Stimulated activated effector memory CD8-positive, alpha-beta T cell treated with anti-CD3 and anti-CD28 coated beads, Interleukin-12 subunit alpha, Interleukin-12 subunit beta, amount 100 ng/mL, for 72 hours (primary cell): ENCODE data around the gene TCP11.

Experiments
- ATAC-seq: fragments of 150-1000 bp; cut with Tn5 transposase; 2 replicates; pipeline ENCODE4 v1.10.0; 2021
- DNase-seq, 2 donors: peaks; one replicate each; pipeline ENCODE4 v3.0.0; 2021 to 2022; ENCODE audit warnings: low spot score in 2 of 2
- H3K27ac Mint-ChIP-seq: one replicate; pipeline ENCODE4 v1.8.0; 2022; ENCODE audit warnings: mild to moderate bottlenecking, mixed read lengths
- H3K36me3 Mint-ChIP-seq: one replicate; pipeline ENCODE4 v1.8.0; 2022; ENCODE audit warnings: mild to moderate bottlenecking, mixed read lengths
- H3K4me1 Mint-ChIP-seq: one replicate; pipeline ENCODE4 v1.8.0; 2022; ENCODE audit warnings: mixed read lengths
- H3K4me3 Mint-ChIP-seq: one replicate; pipeline ENCODE4 v1.8.0; 2022; ENCODE audit warnings: mild to moderate bottlenecking, mixed read lengths
- H3K9me3 Mint-ChIP-seq: one replicate; pipeline ENCODE4 v1.8.0; 2022; ENCODE audit warnings: mixed read lengths

The TCP11 gene

GRCh38 chr6:35177596-35177995, 36.5 kb upstream of the TCP11 start:
- ATAC-seq: no peak
- Mint-ChIP-seq H3K9me3 (no peaks in the 10 kb centered on the region), H3K4me1 (peaks cover 11% of the 10 kb centered on the region), H3K36me3 (no peaks in the 10 kb centered on the region), H3K27ac (no peak overlapping the region), H3K4me3 (no peak overlapping the region)
- no peak for DNase-seq

GRCh38 chr6:35177157-35177556, 36.0 kb upstream of the TCP11 start:
- ATAC-seq: no peak

GRCh38 chr6:35176301-35177024, 35.3 kb upstream of the TCP11 start:
- Mint-ChIP-seq H3K4me3 (no peak overlapping the region), H3K36me3 (no peaks in the 10 kb centered on the region), H3K9me3 (no peaks in the 10 kb centered on the region), H3K27ac (no peak overlapping the region), H3K4me1 (peaks cover 11% of the 10 kb centered on the region)
- ATAC-seq (no peak), DNase-seq (no peak)

More at GRCh38 chr6:35177157-35177556, 36.0 kb upstream of the TCP11 start:
- Mint-ChIP-seq H3K27ac (no peak overlapping the region), H3K4me3 (no peak overlapping the region), H3K9me3 (no peaks in the 10 kb centered on the region), H3K36me3 (no peaks in the 10 kb centered on the region), H3K4me1 (peaks cover 11% of the 10 kb centered on the region)
- no peak for DNase-seq

GRCh38 chr6:35174501-35174900, 33.4 kb upstream of the TCP11 start:
- DNase-seq (no peak), ATAC-seq (no peak)
- Mint-ChIP-seq H3K4me3 (no peak overlapping the region), H3K9me3 (peaks cover 3% of the 10 kb centered on the region), H3K4me1 (peaks cover 23% of the 10 kb centered on the region), H3K27ac (no peak overlapping the region), H3K36me3 (peaks cover 7% of the 10 kb centered on the region)

GRCh38 chr6:35174088-35174434, 32.9 kb upstream of the TCP11 start:
- DNase-seq (no peak), ATAC-seq (peak; percentile 28)
- H3K36me3 Mint-ChIP-seq: peaks cover 11% of the 10 kb centered on the region
- H3K4me1 Mint-ChIP-seq: peaks cover 28% of the 10 kb centered on the region
- H3K9me3 Mint-ChIP-seq: peaks cover 5% of the 10 kb centered on the region
- H3K27ac Mint-ChIP-seq: peak overlapping the region; percentile 66
- no peak overlapping the region for H3K4me3 Mint-ChIP-seq

GRCh38 chr6:35173427-35174087, 32.4 kb upstream of the TCP11 start:
- peak overlapping the region; percentile 66 for H3K27ac Mint-ChIP-seq
- H3K36me3 Mint-ChIP-seq: peaks cover 12% of the 10 kb centered on the region
- DNase-seq: no peak
- no peak overlapping the region for H3K4me3 Mint-ChIP-seq
- ATAC-seq: peak; percentile 58
- peaks cover 5% of the 10 kb centered on the region for H3K9me3 Mint-ChIP-seq
- H3K4me1 Mint-ChIP-seq: peaks cover 28% of the 10 kb centered on the region

- Mint-ChIP-seq H3K27ac (peak overlapping the region; percentile 66), H3K36me3 (peaks cover 12% of the 10 kb centered on the region), H3K9me3 (peaks cover 5% of the 10 kb centered on the region), H3K4me1 (peaks cover 28% of the 10 kb centered on the region), H3K4me3 (no peak overlapping the region)
- no peak for ATAC-seq
- DNase-seq: no peak
Measured at GRCh38 chr6:35173044-35173426, 31.9 kb upstream of the TCP11 start.

GRCh38 chr6:35170891-35171290, 29.8 kb upstream of the TCP11 start:
- no peak overlapping the region for H3K4me3 Mint-ChIP-seq
- peaks cover 28% of the 10 kb centered on the region for H3K4me1 Mint-ChIP-seq

GRCh38 chr6:35170166-35170565, 29.0 kb upstream of the TCP11 start:
- ATAC-seq (no peak), DNase-seq (no peak)
- Mint-ChIP-seq H3K4me3 (no peak overlapping the region), H3K36me3 (peaks cover 12% of the 10 kb centered on the region), H3K9me3 (peaks cover 5% of the 10 kb centered on the region), H3K27ac (peak overlapping the region; percentile 86), H3K4me1 (peaks cover 34% of the 10 kb centered on the region)

More at GRCh38 chr6:35170891-35171290, 29.8 kb upstream of the TCP11 start:
- DNase-seq (no peak), ATAC-seq (no peak)
- Mint-ChIP-seq H3K36me3 (peaks cover 12% of the 10 kb centered on the region), H3K27ac (no peak overlapping the region), H3K9me3 (peaks cover 5% of the 10 kb centered on the region)

GRCh38 chr6:35168461-35168861, 27.3 kb upstream of the TCP11 start:
- Mint-ChIP-seq H3K36me3 (peaks cover 12% of the 10 kb centered on the region), H3K27ac (no peak overlapping the region), H3K4me3 (no peak overlapping the region), H3K9me3 (peaks cover 5% of the 10 kb centered on the region), H3K4me1 (peaks cover 26% of the 10 kb centered on the region)
- ATAC-seq: no peak
- DNase-seq: no peak

GRCh38 chr6:35167505-35167904, 26.4 kb upstream of the TCP11 start:
- Mint-ChIP-seq H3K4me3 (no peak overlapping the region), H3K36me3 (peaks cover 12% of the 10 kb centered on the region), H3K9me3 (peaks cover 5% of the 10 kb centered on the region), H3K4me1 (peaks cover 22% of the 10 kb centered on the region), H3K27ac (no peak overlapping the region)
- no peak for ATAC-seq
- DNase-seq: no peak

- DNase-seq (no peak), ATAC-seq (no peak)
- H3K4me1 Mint-ChIP-seq: peaks cover 22% of the 10 kb centered on the region
- no peak overlapping the region for H3K27ac Mint-ChIP-seq
- H3K9me3 Mint-ChIP-seq: peaks cover 5% of the 10 kb centered on the region
- peaks cover 12% of the 10 kb centered on the region for H3K36me3 Mint-ChIP-seq
- no peak overlapping the region for H3K4me3 Mint-ChIP-seq
Measured at GRCh38 chr6:35166520-35166919, 25.4 kb upstream of the TCP11 start.

GRCh38 chr6:35166116-35166515, 25.0 kb upstream of the TCP11 start:
- peaks cover 5% of the 10 kb centered on the region for H3K9me3 Mint-ChIP-seq
- no peak overlapping the region for H3K4me3 Mint-ChIP-seq
- no peak for DNase-seq
- peaks cover 12% of the 10 kb centered on the region for H3K36me3 Mint-ChIP-seq
- ATAC-seq: no peak
- H3K27ac Mint-ChIP-seq: no peak overlapping the region
- H3K4me1 Mint-ChIP-seq: peaks cover 22% of the 10 kb centered on the region

GRCh38 chr6:35165630-35166071, 24.5 kb upstream of the TCP11 start:
- H3K9me3 Mint-ChIP-seq: peaks cover 5% of the 10 kb centered on the region
- H3K4me1 Mint-ChIP-seq: peaks cover 20% of the 10 kb centered on the region
- no peak overlapping the region for H3K4me3 Mint-ChIP-seq
- no peak overlapping the region for H3K27ac Mint-ChIP-seq
- H3K36me3 Mint-ChIP-seq: peaks cover 12% of the 10 kb centered on the region
- ATAC-seq (no peak), DNase-seq (no peak)

GRCh38 chr6:35164868-35165267, 23.7 kb upstream of the TCP11 start:
- ATAC-seq (no peak), DNase-seq (no peak)
- H3K4me1 Mint-ChIP-seq: peaks cover 14% of the 10 kb centered on the region
- H3K9me3 Mint-ChIP-seq: peaks cover 5% of the 10 kb centered on the region
- H3K4me3 Mint-ChIP-seq: no peak overlapping the region
- H3K27ac Mint-ChIP-seq: peak overlapping the region; percentile 32
- H3K36me3 Mint-ChIP-seq: peaks cover 9% of the 10 kb centered on the region

- DNase-seq: no peak
- Mint-ChIP-seq H3K36me3 (peaks cover 3% of the 10 kb centered on the region), H3K4me3 (no peak overlapping the region), H3K9me3 (peaks cover under 1% of the 10 kb centered on the region), H3K27ac (no peak overlapping the region), H3K4me1 (peaks cover 8% of the 10 kb centered on the region)
- no peak for ATAC-seq
Measured at GRCh38 chr6:35164277-35164676, 23.1 kb upstream of the TCP11 start.
